Osteoblast (primary cell): ENCODE data around the gene FBLN1. TPM values are rescaled to one million over a fixed set of nuclear protein-coding genes. Genes with fewer than 3 reads are reported as not detected.

Source experiments
- DNase-seq: peaks from one replicate; pipeline ENCODE4 v3.0.0; 2011; ENCODE audit warnings: low spot score, mixed read lengths; ENCODE audit not compliant: insufficient read length; ENCODE audit errors: missing footprints
- H2AFZ ChIP-seq: 2 replicates; pipeline ENCODE4 v1.6.0; 2011; ENCODE audit warnings: mild to moderate bottlenecking, low read length
- H3K27ac ChIP-seq: 2 replicates; pipeline ENCODE4 v1.5.1; 2011; ENCODE audit warnings: mild to moderate bottlenecking, low read depth, low read length, moderate library complexity
- H3K27me3 ChIP-seq: 2 replicates; pipeline ENCODE4 v1.6.0; 2012; ENCODE audit warnings: mild to moderate bottlenecking, control low read depth, inconsistent platforms, low read length, moderate library complexity; ENCODE audit not compliant: insufficient read depth
- H3K36me3 ChIP-seq: 2 replicates; pipeline ENCODE4 v1.5.1; 2011; ENCODE audit warnings: mild to moderate bottlenecking, low read length, control low read depth, moderate library complexity; ENCODE audit not compliant: insufficient read depth
- H3K4me1 ChIP-seq: 2 replicates; pipeline ENCODE4 v1.5.1; 2011; ENCODE audit warnings: mild to moderate bottlenecking, low read length, control low read depth, moderate library complexity; ENCODE audit not compliant: insufficient read depth
- H3K4me2 ChIP-seq: 2 replicates; pipeline ENCODE4 v1.6.0; 2011; ENCODE audit warnings: mild to moderate bottlenecking, low read length; ENCODE audit not compliant: insufficient read depth
- H3K4me3 ChIP-seq: fragments of 200-600 bp; sonication (generic); 3 replicates; pipeline ENCODE4 v1.5.1; 2012; ENCODE audit warnings: mild to moderate bottlenecking, low read length, inconsistent platforms; ENCODE audit not compliant: insufficient read depth
- H3K79me2 ChIP-seq: 2 replicates; pipeline ENCODE4 v1.6.0; 2012; ENCODE audit warnings: mild to moderate bottlenecking, low read length, control low read depth, inconsistent platforms; ENCODE audit not compliant: insufficient read depth
- H3K9me3 ChIP-seq: 2 replicates; pipeline ENCODE4 v1.5.1; 2011; ENCODE audit warnings: low read depth, low read length, control low read depth
- H4K20me1 ChIP-seq: 2 replicates; pipeline ENCODE4 v1.6.0; 2012; ENCODE audit warnings: mild to moderate bottlenecking, low read length, control low read depth; ENCODE audit not compliant: insufficient read depth
- CTCF ChIP-seq: IDR thresholded peaks from 2 replicates; pipeline ENCODE4 v1.5.1; 2011; ENCODE audit warnings: mild to moderate bottlenecking, low read depth, low read length, moderate library complexity; ENCODE audit errors: extremely low read depth
- total RNA-seq: library from RNA; depleted of rRNA; stranded (reverse); fragments of >200 nt; gene quantifications from 2 replicates; pipeline ENCODE4 v1.2.3, GENCODE V29; 2012

FBLN1 gene
- total RNA-seq, 1 donor: 88.3 TPM

- DNase-seq: no peak
- H3K79me2 ChIP-seq: no peaks in the 10 kb centered on the region
- no peak for TF ChIP-seq CTCF
Measured at GRCh38 chr22:45626198-45626651, 123.5 kb downstream of the FBLN1 start.

DNA sequence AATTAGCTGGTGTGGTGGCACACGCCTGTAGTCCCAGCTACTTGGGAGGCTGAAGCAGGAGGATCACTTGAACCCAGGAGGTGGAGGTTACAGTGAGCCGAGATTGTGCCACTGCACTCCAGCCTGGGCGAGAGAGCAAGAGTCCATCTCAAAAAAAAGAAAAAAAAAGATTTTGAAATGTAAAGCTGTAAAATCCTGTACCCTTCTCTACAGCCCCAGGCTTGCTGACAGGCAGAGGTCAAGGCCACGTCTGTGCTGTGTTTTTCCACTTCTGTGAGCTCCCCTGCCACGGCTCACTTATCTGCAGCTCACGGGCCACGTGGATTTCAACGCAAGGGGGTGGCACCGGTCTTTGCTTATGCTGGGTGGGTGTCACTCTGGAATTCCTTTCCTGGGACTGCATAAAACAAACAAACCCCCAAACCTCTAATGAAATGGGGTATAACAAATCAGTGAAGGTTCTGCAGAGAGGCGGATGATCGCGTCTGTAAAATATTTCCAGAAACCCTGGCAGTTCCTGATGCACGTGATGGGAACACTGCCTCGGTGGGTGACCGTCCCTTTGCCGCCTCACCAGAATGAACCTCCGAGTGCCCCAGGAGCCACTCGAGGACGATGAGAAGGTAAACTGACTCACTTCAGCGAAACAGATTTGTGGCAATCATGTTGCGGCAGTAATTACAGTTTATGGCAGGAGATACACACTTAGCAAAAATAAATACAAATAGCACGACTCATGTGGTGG is 125.0 kb downstream of the FBLN1 start:
- no peaks in the 10 kb centered on the region for H3K9me3 ChIP-seq
- no peak overlapping the region for H3K4me2 ChIP-seq
- no peaks in the 10 kb centered on the region for H3K79me2 ChIP-seq
- TF ChIP-seq CTCF: no peak
- peaks cover 29% of the 10 kb centered on the region for H3K27me3 ChIP-seq
- peaks cover 2% of the 10 kb centered on the region for H3K4me1 ChIP-seq
- no peak overlapping the region for H3K27ac ChIP-seq
- H4K20me1 ChIP-seq: no peaks in the 10 kb centered on the region
- H3K36me3 ChIP-seq: no peaks in the 10 kb centered on the region
- no peak overlapping the region for H2AFZ ChIP-seq
- H3K4me3 ChIP-seq: no peak overlapping the region
- DNase-seq: no peak

More at GRCh38 chr22:45626198-45626651, 123.5 kb downstream of the FBLN1 start:
- no peak overlapping the region for H3K27ac ChIP-seq
- H3K27me3 ChIP-seq: peaks cover 16% of the 10 kb centered on the region
- H3K36me3 ChIP-seq: no peaks in the 10 kb centered on the region
- H3K4me2 ChIP-seq: no peak overlapping the region
- H3K4me3 ChIP-seq: no peak overlapping the region
- no peak overlapping the region for H2AFZ ChIP-seq
- H3K9me3 ChIP-seq: no peaks in the 10 kb centered on the region
- no peaks in the 10 kb centered on the region for H3K4me1 ChIP-seq
- no peaks in the 10 kb centered on the region for H4K20me1 ChIP-seq

GRCh38 chr22:45628515-45628914 is 125.8 kb downstream of the FBLN1 start:
- H3K4me1 ChIP-seq: peaks cover 4% of the 10 kb centered on the region
- H3K27ac ChIP-seq: no peak overlapping the region
- H3K79me2 ChIP-seq: no peaks in the 10 kb centered on the region
- no peaks in the 10 kb centered on the region for H3K36me3 ChIP-seq
- no peaks in the 10 kb centered on the region for H4K20me1 ChIP-seq
- DNase-seq: no peak
- H3K4me2 ChIP-seq: no peak overlapping the region
- H3K27me3 ChIP-seq: peaks cover 35% of the 10 kb centered on the region
- H3K9me3 ChIP-seq: no peaks in the 10 kb centered on the region
- no peak overlapping the region for H3K4me3 ChIP-seq
- TF ChIP-seq CTCF: no peak
- no peak overlapping the region for H2AFZ ChIP-seq

GRCh38 chr22:45629469-45630089 is 126.9 kb downstream of the FBLN1 start:
- no peak for TF ChIP-seq CTCF
- no peak for DNase-seq
- Histone ChIP-seq H3K4me3 (no peak overlapping the region), H3K27me3 (peaks cover 37% of the 10 kb centered on the region), H3K36me3 (no peaks in the 10 kb centered on the region), H3K79me2 (no peaks in the 10 kb centered on the region), H4K20me1 (no peaks in the 10 kb centered on the region), H2AFZ (no peak overlapping the region), H3K4me2 (no peak overlapping the region), H3K9me3 (no peaks in the 10 kb centered on the region), H3K27ac (no peak overlapping the region), H3K4me1 (peaks cover 4% of the 10 kb centered on the region)
